Hematopoietic multipotent progenitor cell (in vitro differentiated cells): ENCODE measurements around the gene CCDC63. TPM values are rescaled to one million over a fixed set of nuclear protein-coding genes. Genes with fewer than 3 reads are reported as not detected.

ENCODE experiments used
- DNase-seq, 3 donors: peaks; one replicate each; pipeline ENCODE4 v3.0.0-alpha.2; 2011 to 2015; ENCODE audit warnings: low read depth in 2 of 3, low spot score in 2 of 3
- total RNA-seq: library from RNA; depleted of rRNA; stranded (reverse); fragments of >200 nt; gene quantifications from one replicate; pipeline ENCODE4 v1.2.3, GENCODE V29; 2012

Gene CCDC63
- total RNA-seq, 1 donor = not detected

- no peak for DNase-seq
Observed at GRCh38 chr12:110874781-110875180, 28.0 kb downstream of the CCDC63 start.

- no peak for DNase-seq
Observed at GRCh38 chr12:110880651-110881050, 33.9 kb downstream of the CCDC63 start.

DNA sequence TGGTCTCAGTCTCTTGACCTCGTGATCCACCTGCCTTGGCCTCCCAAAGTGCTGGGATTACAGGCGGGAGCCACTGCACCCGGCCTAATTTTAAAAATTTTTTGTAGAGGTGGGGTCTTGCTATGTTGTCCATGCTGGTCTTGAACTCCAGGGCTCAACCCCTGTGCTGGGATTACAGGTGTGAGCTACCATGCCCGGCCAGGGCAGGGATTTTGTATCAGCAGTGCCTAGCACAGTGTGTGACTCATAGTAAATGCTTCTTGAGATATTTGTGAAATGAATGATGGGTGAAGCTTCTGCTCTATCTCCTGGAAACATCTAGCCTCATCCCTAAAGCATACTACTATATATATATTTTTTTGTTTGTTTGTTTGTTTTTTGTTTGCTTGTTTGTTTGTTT, 36.5 kb downstream of the CCDC63 start:
- no peak for DNase-seq

GRCh38 chr12:110885152-110885840, 38.5 kb downstream of the CCDC63 start:
- DNase-seq = no peak

GRCh38 chr12:110888256-110888991, 41.6 kb downstream of the CCDC63 start:
- no peak for DNase-seq

DNA sequence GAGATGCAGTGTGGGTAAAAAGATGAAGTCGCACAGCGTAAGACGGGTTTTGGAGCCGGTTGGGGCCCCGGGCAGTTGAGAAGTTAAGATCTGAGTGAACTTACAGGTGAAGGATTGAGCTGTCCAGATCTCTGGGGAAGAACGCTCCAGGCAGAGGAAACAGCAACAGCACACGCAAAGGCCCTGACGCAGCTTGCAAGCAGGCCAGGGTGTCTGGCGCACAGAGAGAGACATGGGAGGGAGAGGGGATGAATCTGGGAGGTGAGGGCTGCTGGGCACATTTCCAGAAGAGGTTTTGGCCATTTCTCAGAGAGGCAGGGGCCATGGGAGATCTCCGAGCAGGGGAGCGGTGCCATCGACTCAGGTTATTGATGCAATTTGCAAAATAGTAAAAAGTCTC, 42.6 kb downstream of the CCDC63 start:
- no peak for DNase-seq

GRCh38 chr12:110893956-110894355, 47.2 kb downstream of the CCDC63 start:
- DNase-seq = no peak

- DNase-seq = no peak
Observed at GRCh38 chr12:110896559-110896958, 49.8 kb downstream of the CCDC63 start.

DNA sequence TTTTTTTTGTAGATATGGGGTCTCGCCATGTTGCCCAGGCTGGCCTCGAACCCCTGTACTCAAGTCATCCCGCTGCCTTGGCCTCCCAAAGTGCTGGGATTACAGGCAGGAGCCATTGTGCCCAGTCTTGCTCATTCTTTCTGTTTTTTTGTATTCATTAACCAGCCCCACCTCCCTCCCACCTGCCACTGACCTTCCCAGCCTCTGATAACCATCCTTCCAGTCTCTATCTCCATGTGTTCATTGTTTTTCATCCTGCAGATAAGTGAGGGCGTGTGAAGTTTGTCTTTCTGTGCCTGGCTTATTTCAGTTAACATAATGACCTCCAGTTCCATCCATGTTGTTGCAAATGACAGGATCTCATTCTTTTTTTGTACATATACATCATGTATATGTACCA, 54.6 kb downstream of the CCDC63 start:
- no peak for DNase-seq

- no peak for DNase-seq
Observed at GRCh38 chr12:110903511-110903910, 56.7 kb downstream of the CCDC63 start.

- DNase-seq = peak in 1 of 3 donors; percentile 14
Observed at GRCh38 chr12:110906083-110906482, 59.3 kb downstream of the CCDC63 start.

GRCh38 chr12:110906516-110906915, 59.7 kb downstream of the CCDC63 start:
- DNase-seq = no peak

DNA sequence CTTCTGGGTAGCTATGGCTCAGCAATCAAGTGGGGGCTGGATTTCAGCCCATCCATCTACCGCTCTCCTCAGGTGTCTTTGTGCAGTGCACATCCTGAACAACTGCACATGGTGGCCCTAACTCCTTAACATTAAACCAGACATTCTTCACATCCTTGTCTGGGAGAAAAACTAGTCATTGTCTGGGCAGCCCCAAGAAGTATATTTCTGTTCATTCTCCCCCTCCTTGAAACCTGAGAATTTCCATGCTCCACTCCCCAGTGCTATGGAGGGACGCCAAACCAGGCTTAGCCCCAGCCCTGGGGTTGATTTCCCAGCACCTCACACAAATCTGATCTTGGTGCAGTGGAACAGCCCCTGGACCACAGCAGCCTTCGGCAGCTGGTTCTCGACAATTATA, 60.2 kb downstream of the CCDC63 start:
- DNase-seq = no peak

GRCh38 chr12:110907583-110907982, 60.8 kb downstream of the CCDC63 start:
- no peak for DNase-seq

DNA sequence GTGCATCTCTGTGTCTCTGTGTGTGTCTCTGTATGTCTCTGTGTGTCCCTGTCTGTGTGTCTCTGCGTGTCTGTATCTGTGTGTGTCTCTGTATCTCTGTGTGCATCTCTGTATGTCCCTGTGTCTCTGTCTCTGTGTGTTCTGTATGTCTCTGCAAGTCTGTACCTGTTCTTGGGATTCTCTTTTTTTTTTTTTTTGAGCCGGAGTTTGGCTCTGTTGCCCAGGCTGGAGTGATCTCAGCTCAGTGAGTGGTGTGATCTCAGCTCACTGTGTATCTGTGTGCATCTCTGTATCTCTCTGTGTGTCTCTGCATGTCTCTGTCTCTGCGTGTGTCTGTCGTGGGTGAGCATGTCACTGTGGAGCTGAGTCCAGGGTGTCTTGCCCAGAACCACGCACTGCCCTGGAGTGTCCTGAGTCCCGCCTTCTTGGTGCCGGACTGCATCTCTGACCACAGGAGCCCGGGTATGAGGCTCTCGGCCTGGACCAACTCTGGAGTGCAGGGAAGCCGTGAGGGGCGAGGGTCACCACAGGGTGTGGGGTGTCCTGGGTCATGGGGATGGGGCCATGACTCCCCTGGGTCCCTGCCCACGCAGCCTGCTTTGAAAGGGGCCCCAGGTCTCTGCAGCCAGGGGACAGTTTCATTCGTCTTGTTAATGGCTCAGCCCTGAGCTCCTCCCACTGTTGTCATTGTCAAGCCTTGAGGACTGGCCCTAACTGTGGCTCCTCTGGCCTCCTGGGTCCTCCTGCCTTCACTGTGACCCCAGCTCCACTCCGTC, 61.8 kb downstream of the CCDC63 start:
- no peak for DNase-seq

- DNase-seq = no peak
Observed at GRCh38 chr12:110912263-110912662, 65.5 kb downstream of the CCDC63 start.

DNA sequence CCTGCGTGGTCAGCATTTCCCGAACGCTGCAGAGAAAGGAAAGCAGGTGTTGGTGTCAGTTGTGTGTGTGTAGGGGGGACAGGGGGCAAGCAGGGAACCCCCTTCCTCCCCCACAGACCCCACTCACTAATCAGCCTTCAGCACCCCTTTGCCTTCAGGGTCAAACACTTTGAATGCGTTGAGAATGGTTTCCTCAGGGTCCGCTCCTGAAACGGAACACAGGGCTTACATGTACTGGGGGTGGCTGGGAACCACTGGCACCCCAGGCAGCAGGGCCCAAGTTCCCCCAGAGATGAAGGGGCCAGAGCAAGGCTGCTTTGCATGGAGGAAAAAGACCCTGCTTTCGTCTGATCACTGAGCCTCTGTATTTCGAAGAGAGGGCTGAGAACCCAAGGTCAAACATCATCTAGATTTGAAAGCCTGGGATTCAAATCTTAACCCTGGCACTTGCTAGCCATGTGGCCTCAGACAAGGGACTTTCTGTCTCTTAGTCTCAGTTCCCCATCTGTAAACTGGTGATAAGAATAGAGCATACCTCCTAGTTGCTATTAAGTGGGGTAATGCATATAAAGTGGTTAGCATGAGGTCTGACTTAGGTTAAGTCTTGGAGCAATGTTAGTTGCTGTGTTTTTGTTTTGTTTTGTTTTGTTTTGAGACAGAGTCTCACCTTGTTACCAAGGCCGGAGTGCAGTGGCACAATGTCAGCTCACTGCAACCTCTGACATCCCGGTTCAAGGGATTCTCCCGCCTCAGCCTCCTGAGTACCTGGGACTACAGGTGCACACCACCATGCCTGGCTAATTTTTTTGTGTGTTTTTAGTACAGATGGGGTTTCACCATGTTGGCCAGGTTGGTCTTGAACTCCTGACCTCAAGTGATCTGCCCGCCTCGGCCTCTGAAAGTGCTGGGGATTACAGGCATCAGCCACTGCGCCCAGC, 66.6 kb downstream of the CCDC63 start:
- peak in 1 of 3 donors; percentile 9 for DNase-seq

GRCh38 chr12:110916295-110916875, 69.6 kb downstream of the CCDC63 start:
- DNase-seq = no peak

GRCh38 chr12:110917467-110917866, 70.7 kb downstream of the CCDC63 start:
- DNase-seq = no peak

DNA sequence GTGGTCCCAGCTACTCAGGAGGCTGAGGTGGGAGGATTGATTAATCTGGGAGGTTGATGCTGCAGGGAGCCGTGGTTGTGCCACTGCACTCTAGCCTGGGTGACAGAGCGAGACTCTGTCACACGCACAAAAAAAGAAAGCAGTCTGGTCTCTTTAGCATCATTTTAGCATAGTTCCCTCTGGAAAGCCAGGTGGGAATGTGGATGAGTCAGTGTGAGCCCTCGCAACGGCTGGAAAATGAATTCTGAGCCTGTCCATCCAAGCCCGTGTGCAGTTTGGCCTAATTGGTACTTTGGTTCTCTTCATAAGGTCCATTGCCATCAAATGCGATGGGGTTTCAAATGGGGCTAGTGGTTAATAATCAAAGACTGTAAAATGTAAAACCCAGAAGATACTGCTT, 71.2 kb downstream of the CCDC63 start:
- DNase-seq = no peak
